Lung (tissue), 12 donors: ENCODE data around the gene GOLGA8N. TPM values are rescaled to one million over a fixed set of nuclear protein-coding genes. Genes with fewer than 3 reads are reported as not detected.

ENCODE experiments used
- ATAC-seq: fragments of 200-7000 bp; cut with Tn5 transposase; one replicate; pipeline ENCODE4 v1.9.1; 2020; ENCODE audit warnings: moderate number of reproducible peaks; ENCODE audit not compliant: insufficient read depth, low FRiP score
- DNase-seq, 3 donors: peaks; one replicate each; pipeline ENCODE4 v3.0.0-alpha.2; 2013 to 2017
- H3K27ac ChIP-seq, 2 donors: one replicate each; pipeline ENCODE4 v1.5.1; 2013; ENCODE audit warnings: mild to moderate bottlenecking in 2 of 2, moderate library complexity in 2 of 2, control low read depth in 1 of 2, inconsistent platforms in 1 of 2, low read depth in 1 of 2, low read length in 1 of 2
- H3K27me3 ChIP-seq, 3 donors: one replicate each; pipeline ENCODE4 v1.5.1; 2013; ENCODE audit warnings: low read length in 2 of 3; ENCODE audit not compliant: control insufficient read depth in 3 of 3, insufficient read depth in 3 of 3
- H3K36me3 ChIP-seq, 4 donors: one replicate each; pipeline ENCODE4 v1.5.1; 2013; ENCODE audit warnings: low read length in 4 of 4, mild to moderate bottlenecking in 1 of 4, moderate library complexity in 1 of 4; ENCODE audit not compliant: control insufficient read depth in 4 of 4, insufficient read depth in 4 of 4
- H3K4me1 ChIP-seq, 5 donors: one replicate each; pipeline ENCODE4 v1.5.1; 2013; ENCODE audit warnings: low read length in 5 of 5, mild to moderate bottlenecking in 2 of 5, moderate library complexity in 1 of 5; ENCODE audit not compliant: control insufficient read depth in 5 of 5, insufficient read depth in 5 of 5
- H3K4me3 ChIP-seq: one replicate; pipeline ENCODE4 v1.5.1; 2013; ENCODE audit warnings: mild to moderate bottlenecking, control low read depth, moderate library complexity
- H3K9ac ChIP-seq, 2 donors: one replicate each; pipeline ENCODE4 v1.5.1; 2013; ENCODE audit warnings: low read length in 2 of 2, control low read depth in 1 of 2; ENCODE audit not compliant: insufficient read depth in 1 of 2
- H3K9me3 ChIP-seq, 4 donors: one replicate each; pipeline ENCODE4 v1.5.1; 2013; ENCODE audit warnings: low read length in 3 of 4, mild to moderate bottlenecking in 1 of 4, moderate library complexity in 1 of 4; ENCODE audit not compliant: control insufficient read depth in 4 of 4, insufficient read depth in 3 of 4
- CTCF ChIP-seq: IDR thresholded peaks from 2 replicates; pipeline ENCODE4 v1.5.1; 2012; ENCODE audit warnings: mild to moderate bottlenecking; ENCODE audit errors: control extremely low read depth, extremely low read depth
- WGBS, 2 donors: extraction: QIAGEN DNeasy Blood & Tissue Kit; methylation state at CpG; one replicate each; pipeline ENCODE4 v1.1.7; 2013; 5-methylcytosine and 5-hydroxymethylcytosine counted together
- polyA plus RNA-seq, 2 donors: library from polyadenylated mRNA; stranded (reverse); fragments of 200-250 nt; gene quantifications; one replicate each; pipeline ENCODE4 v1.2.1, GENCODE V29; 2013
- total RNA-seq, 2 donors: library from RNA; depleted of rRNA in 1 of 2; stranded (reverse); fragments of >200 nt in 1 of 2; gene quantifications; one replicate each; pipeline ENCODE4 v1.2.1, GENCODE V29; 2014 to 2021
- donor health status: control.
- donor health status: control.
- donor health status: Bipolar disorder and iron deficiency.
- donor health status: healthy.
- donor health status: DM: yes; HTN: yes; CAD: no.

The GOLGA8N gene
- total and polyA plus RNA-seq, 4 donors, result 2.0 to 19.0 (median 11.3) TPM

- peaks cover 0 to under 1% (median 0%) of the 10 kb centered on the region in 5 donors for H3K4me1 ChIP-seq
- H3K36me3 ChIP-seq, result peaks cover 0 to 12% (median 6%) of the 10 kb centered on the region in 4 donors
- WGBS, 2 donors, result 96 to 99% methylated on average over 3 of the region's 3 CpGs
- no peaks in the 10 kb centered on the region for H3K9me3 ChIP-seq
- ATAC-seq, result no peak
- H3K9ac ChIP-seq, result no peak overlapping the region
- no peak for TF ChIP-seq CTCF
- H3K27me3 ChIP-seq, result no peaks in the 10 kb centered on the region
- H3K27ac ChIP-seq, result no peak overlapping the region
- DNase-seq, result no peak
- no peak overlapping the region for H3K4me3 ChIP-seq
These were observed 43.2 kb downstream of the GOLGA8N start for GRCh38 chr15:32636410-32636809.

GRCh38 chr15:32636908-32637567 is 43.8 kb downstream of the GOLGA8N start:
- Histone ChIP-seq H3K9ac (no peak overlapping the region), H3K27ac (no peak overlapping the region), H3K36me3 (peaks cover 0 to 12% (median 6%) of the 10 kb centered on the region in 4 donors), H3K4me3 (no peak overlapping the region), H3K4me1 (peaks cover 0 to 5% (median 0%) of the 10 kb centered on the region in 5 donors), H3K9me3 (peaks cover 0 to 1% (median 0%) of the 10 kb centered on the region in 4 donors), H3K27me3 (no peaks in the 10 kb centered on the region)
- ATAC-seq (no peak), DNase-seq (no peak)
- WGBS, 2 donors, result 88 to 96% methylated on average over 8 of the region's 8 CpGs
- TF ChIP-seq CTCF, result no peak

GRCh38 chr15:32637704-32638103 is 44.4 kb downstream of the GOLGA8N start:
- no peak for ATAC-seq

More at GRCh38 chr15:32637704-32638103, 44.4 kb downstream of the GOLGA8N start:
- Histone ChIP-seq H3K27me3 (no peaks in the 10 kb centered on the region), H3K9ac (no peak overlapping the region), H3K27ac (no peak overlapping the region), H3K9me3 (peaks cover 0 to 1% (median 0%) of the 10 kb centered on the region in 4 donors), H3K4me1 (peaks cover 0 to 5% (median 0%) of the 10 kb centered on the region in 5 donors), H3K36me3 (peaks cover 0 to 12% (median 6%) of the 10 kb centered on the region in 4 donors), H3K4me3 (no peak overlapping the region)
- TF ChIP-seq CTCF, result no peak
- 100% methylated on average over 1 of the region's 1 CpG for WGBS, 2 donors
- no peak for DNase-seq
